Hippocampal formation (tissue), 2 donors: ENCODE measurements around the gene GDPD4.

Source experiments
- DNase-seq, 2 donors: peaks; one replicate each; lab custom pipeline; 2025; lab: John Stamatoyannopoulos, UW

Gene GDPD4

DNA sequence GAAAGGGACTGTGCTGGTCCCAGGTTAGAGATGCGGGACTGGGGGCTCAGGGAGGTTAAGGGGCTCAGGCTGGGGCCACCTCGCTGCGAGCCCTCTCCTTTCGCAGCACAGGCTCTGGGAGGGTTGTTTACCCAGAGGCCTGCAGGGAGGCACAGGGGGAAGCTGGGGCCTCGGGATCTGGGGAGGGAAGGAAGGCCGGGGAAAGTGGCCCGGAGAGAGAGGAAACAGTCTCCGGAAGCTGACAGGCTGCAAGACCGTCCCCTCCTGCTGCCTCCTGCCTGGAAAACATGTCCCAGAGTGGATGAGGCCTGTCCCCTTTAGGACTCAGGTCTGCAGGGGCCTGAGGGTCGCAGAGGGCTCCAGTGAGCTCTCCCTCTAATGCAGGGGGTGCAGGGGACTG lies 128.0 kb downstream of the GDPD4 start:
- DNase-seq, result no peak

DNA sequence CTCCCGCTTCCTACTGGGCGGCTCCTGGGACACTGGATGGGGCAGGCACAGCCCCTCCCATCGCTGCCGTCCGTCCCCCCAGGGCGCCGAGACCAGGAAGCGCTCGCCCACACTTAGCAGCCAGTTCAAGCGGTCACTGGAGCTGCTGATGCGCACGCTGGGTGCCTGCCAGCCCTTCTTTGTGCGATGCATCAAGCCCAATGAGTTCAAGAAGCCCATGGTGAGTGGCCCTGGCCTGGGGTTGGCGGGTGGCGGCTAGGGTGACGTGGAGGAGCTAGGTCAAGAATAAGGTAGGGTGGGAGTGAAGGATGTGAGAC lies 128.9 kb downstream of the GDPD4 start:
- no peak for DNase-seq

DNA sequence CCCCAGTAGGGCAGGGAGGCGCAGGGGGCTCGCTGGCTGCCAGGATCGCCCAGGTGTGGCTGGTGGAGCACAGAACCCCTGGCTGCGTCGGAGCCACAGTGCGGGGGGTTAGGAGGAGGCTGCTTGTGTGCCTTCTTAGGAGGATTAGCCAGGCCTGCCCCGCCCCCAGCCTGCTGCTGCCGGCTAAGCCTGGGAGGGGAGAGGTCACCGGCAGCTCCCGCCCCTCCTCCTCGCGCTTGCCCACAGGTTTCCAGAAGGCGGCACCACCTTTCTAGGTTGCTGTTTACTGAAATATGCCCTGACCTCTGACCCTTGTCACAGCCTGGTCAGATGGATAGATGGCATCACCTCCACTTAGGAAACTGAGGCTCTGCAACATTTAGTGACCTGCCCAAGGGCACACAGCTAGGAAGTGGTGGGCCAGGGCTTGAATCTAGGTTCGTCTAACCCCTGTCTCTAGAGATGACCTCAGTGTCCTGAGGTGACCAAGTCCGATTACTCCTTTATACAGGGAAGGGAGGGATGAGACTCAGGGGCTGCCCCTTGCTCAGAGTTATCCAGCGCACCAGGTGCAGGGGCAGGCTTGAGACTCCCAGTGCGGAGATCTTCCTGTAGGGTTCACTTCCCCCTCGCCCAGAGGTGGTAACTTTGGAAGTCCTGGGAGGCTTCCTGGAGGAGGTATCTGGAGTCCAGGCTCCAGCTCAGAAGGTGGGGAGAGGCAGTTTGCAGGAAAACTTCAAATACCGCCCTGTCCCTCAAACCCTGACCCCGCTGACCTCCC lies 129.4 kb downstream of the GDPD4 start:
- DNase-seq, result no peak

DNA sequence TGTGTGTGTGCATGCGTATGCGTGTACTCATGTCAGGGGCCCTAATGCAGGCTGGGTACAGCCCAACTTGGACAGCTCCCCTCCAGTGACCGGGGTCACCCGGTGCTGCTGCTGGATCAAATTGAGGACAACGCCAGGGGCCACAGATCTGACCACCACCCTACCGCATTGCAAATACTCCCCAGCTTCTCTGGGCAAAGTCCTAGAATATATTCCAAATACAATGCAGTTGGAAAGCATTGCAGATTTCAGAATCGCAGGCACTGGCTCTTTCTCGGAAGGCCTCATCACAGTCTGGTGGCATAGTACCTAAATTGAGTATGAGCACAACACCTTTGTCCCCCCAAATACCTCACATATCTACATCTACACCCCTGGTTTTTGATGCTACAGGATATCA lies 130.2 kb downstream of the GDPD4 start:
- DNase-seq, result no peak

DNA sequence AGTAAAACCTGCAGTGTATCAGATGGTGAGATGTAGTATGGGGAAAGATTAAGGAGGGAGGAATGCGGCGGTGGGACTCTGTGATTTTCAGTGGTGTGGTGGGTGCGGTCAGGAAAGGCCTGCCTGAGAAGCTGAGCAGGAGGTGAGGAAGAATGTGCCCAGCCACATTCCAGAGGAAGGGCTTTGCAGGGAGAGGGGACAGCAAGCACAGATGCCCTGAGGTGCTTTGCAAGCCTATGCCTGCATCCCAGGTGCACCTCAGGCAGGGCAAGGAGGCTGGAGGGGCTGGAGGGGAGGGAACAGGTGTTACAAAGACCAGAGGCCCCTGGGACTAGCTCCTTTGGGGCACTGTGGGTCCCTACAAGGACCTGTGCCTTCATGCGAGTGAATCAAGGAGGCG lies 131.4 kb downstream of the GDPD4 start:
- no peak for DNase-seq

DNA sequence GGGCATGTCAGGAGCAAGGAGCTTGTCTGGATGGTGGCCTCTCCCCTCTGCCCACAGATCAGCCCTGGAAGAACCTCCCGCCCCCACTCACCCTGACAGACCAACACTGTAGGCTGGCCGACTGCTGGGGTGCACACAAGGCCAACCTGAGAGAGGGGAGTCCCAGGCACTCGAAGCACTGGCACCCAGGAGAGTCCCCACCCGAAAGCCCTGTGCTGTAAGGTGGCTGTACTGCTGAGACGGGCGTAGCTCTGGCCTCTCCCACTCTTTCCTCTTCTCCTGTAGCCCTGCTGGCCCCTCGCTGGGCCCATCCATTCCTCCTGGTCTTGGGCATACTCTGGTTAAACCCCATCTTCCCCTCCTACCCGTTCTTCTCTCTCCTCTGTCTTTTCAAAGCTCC lies 133.7 kb downstream of the GDPD4 start:
- DNase-seq, result no peak

DNA sequence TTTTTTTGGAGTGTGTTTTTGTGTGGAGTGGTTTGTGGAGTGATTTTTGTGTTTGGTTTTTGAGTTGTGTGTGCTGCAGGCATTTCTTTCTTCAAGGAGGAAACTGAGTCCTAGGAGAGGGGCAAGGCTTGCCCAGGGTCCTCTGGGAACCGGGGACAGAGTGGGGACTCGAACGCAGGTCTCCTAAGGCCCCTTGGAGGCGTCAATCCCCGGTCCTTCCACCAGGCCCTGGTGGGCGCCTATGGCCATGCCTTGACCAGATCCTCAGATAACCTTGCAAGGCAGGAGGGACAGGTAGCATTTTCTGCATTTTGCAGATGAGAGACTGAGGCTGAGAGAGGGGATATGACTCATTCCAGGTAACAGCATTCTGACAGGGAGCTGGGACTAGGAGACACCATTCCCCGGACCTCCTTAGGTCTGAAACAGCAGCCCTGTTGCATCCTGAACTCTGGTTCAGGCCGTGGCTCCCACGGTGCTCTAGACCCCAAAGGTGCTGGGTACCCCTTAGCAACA lies 134.3 kb downstream of the GDPD4 start:
- DNase-seq, result no peak
